Stimulated activated CD8-positive, alpha-beta memory T cell treated with anti-CD3 and anti-CD28 coated beads, Interleukin-15, amount 100 ng/mL, for 4 hours (primary cell): ENCODE data around the gene MAMSTR.
"Not testable (repeated sequence)": the region's sequence is repeated elsewhere in the genome, so short reads cannot be mapped to it uniquely, and the experiment has no call there.

Source experiments
- DNase-seq, 2 donors: peaks; one replicate each; pipeline ENCODE4 v3.0.0-alpha.2; 2020; ENCODE audit warnings: low read depth in 2 of 2

MAMSTR gene, protein sequence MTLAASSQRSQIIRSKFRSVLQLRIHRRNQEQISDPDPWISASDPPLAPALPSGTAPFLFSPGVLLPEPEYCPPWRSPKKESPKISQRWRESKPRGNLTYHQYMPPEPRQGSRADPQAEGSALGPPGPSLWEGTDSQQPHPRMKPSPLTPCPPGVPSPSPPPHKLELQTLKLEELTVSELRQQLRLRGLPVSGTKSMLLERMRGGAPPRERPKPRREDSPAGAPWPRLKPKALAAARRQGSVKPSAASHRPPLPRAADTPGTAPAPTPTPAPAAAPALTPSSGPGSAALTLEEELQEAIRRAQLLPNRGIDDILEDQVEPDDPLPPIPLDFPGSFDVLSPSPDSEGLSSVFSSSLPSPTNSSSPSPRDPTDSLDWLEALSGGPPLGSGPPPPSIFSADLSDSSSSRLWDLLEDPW

DNA sequence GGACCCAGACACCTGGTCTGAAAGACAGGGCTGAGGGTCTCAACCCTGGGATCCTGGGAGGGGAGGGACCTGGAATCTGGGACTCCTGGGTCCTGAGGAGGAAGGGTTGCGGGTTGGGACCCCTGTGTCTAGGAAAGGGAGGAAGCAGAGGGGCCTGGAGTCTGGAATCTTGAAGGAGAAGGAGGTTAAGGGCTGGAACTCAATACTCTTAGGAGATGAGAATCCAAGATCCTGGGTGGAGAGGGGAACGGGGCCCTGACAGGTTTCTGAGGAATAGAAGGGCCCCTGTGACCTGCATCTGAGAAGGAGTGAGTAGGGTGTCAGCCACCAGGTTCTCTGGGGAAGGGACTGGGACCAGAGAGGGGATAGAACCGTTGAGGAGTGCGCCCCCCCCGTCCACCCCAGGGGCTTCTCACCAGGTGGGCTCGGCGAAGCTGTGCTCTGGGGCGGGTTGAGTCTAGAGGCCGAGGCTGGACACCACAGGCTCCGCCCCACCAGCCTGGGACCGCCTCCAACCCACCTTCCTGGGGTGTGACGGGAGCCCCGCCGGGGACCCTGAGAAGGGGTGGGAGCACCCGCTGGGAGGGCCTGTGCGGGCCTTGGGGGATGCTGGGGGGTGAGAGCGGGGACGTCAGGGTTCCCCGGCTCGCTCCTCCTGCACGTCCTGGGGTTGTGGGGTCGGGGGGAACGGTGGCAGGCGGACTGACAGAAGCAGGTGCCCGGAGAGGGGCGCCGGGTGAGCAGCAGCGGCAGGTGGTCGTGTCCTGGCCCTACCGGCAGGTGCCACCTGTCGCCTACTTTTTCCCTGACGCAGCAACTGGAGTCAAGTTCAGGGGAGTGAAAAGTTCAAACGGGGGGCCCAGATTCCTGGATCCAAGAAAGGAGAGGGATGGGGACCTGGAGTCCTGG, at the start of gene MAMSTR:
TSS of gene MAMSTR (minus strand) at position 463 of the 909 bp plus-strand sequence. CDS start 694 bp downstream, outside the sequence.
- no peak for DNase-seq

DNA sequence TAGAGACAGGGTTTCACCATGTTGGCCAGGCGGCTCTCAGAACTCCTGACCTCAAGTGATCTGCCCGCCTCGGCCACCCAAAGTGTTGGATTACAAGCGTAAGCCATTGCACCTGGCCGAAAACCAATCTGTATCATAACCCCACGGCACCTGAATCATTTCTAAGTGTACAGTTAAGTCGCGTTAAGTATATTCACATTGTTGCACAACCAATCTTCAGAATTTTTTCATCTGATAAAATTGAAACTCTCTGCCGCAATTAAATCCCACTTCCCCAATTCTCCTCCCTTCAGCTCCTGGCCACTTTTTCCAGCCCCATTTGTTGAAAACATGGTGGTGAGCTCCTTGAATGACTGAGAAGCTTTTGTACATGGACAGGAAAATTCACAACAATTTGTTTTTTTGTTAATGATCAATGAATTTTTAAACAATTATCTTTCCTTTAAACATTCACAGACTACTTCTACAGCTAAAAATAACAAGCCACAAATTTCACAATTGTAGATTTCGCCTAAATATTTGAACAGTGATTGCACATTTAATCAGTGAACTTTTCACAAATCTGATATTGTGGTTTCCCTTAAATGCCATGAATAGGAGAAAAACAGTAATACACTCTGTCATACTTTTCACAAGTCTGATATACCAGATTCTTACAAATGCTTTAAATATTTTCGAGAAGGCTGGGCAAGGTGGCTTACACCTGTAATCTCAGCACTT, 49.6 kb upstream of the MAMSTR start:
- no peak for DNase-seq

DNA sequence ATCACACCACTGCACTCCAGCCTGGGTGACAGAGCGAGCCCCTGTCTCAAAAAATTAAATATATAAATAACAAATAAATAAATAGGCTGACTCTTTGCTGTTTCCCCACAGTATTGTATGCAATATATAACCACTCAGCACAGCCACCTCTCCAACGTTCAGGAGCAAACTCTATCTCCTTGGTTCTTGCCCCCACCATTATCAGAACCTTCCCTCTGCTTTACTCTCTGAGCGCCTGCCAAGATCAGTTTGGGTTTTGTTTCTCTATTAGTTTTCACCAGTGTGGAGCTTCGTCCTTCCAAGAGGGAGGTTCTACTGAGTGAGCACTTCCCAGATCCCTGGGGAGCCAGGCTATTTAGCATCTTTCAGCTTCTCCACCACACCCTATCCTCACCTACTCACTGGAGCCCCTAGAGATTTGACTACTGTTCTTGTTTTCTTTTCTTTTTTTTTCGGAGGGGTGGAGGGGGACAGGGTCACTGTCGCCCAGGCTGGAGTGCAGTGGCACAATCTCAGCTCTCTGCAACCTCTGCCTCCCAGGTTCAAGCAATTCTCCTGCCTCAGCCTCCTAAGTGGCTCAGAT, 48.7 kb upstream of the MAMSTR start:
- DNase-seq, result not testable (repeated sequence)

DNA sequence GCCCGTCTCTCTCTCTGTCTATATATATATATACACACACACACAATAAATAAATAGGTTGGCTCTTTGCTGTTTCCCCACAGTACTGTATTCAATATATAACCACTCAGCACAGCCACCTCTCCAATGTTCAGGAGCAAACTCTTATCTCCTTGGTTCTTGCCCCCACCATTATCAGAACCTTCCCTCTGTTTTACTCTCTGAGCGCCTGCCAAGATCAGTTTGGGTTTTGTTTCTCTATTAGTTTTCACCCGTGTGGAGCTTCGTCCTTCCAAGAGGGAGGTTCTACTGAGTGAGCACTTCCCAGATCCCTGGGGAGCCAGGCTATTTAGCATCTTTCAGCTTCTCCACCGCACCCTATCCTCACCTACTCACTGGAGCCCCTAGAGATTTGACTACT, 46.3 kb upstream of the MAMSTR start:
- not testable (repeated sequence) for DNase-seq

DNA sequence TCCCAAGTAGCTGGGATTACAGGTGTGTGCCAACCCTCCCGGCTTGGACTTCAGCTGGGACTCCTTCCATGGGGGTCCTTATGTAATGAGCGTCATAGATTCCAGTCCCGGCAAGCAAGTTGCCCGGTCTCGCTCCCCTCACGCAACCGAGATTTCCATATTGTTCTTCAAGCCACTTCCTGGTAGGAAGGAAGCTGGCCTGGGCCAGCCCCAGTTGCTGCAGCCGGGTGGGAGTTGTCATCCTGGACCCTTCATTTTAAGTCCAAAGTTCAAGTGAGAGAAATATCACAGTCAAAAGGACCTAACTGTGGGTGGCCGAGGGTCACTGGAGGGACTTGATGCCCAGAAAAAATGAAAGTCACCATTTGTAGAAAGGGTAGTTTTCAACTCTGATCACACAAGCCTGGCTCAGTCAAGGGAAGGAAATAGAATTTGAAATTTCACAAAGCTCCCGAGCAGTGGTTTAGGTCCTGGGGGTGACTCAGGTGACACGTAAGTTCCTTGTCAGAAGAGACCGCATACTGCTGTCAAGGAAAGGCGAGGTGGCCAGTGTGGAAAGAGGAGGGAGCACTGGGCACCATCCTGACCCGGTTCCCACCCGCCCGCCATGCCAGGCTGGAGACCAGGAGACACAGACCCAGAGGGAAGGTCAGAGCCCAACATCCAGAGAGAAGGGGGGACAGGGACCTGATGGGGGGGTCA, 41.1 kb upstream of the MAMSTR start:
- no peak for DNase-seq

- no peak for DNase-seq
These were observed 38.2 kb upstream of the MAMSTR start for GRCh38 chr19:48757741-48758144.

- DNase-seq, result no peak
These were observed 37.7 kb upstream of the MAMSTR start for GRCh38 chr19:48757089-48757675.

DNA sequence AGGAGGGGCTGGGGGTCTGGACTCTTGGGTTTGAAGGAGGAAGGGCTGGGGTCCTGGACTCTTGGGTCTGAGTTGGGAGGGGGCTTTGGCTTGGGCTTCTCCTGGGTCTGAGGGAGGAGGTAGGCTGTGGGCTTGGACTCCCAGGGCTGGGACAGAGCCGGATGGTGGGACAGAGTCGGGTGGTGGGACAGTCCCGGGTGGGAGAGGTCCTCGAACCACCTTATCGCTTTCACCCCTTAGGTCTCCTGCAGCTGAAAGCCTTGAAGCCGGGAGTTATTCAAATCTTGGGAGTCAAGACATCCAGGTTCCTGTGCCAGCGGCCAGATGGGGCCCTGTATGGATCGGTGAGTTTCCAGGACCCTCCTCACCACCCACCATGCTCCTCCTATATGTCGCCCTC, 37.2 kb upstream of the MAMSTR start:
- no peak for DNase-seq

- no peak for DNase-seq
These were observed 36.7 kb upstream of the MAMSTR start for GRCh38 chr19:48756212-48756611.

DNA sequence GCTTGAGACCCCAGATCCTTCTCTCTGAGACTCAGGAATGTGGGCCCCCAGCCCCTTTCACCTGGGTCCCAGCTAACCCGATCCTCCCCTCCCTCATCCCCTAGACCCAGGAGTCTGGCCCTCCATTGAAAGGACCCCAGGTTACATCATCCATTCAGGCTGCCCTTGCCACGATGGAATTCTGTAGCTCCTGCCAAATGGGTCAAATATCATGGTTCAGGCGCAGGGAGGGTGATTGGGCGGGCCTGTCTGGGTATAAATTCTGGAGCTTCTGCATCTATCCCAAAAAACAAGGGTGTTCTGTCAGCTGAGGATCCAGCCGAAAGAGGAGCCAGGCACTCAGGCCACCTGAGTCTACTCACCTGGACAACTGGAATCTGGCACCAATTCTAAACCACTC, 36.3 kb upstream of the MAMSTR start:
- no peak for DNase-seq

GRCh38 chr19:48755084-48755641, 35.6 kb upstream of the MAMSTR start, which contains the start of gene FGF21:
Gene FGF21 (plus strand): TSS chr19:48755524. CDS start chr19:48756237, 713 bp downstream.
- no peak for DNase-seq

- DNase-seq, result no peak
These were observed 33.2 kb upstream of the MAMSTR start, which contains the start of gene FUT1 for GRCh38 chr19:48752496-48753365. Gene FUT1 (minus strand): TSS chr19:48752641. CDS start chr19:48751281, 1,360 bp downstream.

DNA sequence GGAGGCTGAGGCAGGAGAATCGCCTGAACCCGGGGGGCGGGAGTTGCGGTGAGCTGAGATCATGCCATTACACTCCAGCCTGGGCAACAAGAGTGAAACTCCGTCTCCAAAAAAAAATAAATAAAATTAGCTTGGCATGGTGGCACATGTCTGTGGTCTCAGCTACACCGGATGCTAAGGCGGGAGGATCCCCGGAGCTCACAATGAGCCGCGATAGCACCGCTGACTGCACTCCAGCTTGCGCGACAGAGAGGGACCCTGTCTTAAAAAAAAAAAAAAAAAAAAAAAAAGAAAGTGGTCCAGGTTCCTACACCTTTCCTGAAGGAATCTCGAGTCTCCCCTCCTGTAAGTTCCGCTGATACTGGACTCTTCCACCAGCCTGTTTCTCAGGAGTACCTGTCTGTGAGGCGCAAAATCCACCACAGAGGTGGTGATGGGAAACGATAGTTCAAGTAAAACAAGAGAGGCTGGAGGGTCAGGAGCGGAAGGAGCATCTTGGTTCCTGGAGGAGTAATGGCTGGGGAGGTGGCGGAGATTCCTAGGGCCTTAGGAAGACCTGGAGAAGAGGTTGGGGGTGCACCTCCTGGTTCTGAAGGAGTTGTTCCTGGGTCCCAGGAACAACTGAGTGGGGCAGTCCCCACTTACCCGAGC, 32.4 kb upstream of the MAMSTR start:
- DNase-seq, result no peak

DNA sequence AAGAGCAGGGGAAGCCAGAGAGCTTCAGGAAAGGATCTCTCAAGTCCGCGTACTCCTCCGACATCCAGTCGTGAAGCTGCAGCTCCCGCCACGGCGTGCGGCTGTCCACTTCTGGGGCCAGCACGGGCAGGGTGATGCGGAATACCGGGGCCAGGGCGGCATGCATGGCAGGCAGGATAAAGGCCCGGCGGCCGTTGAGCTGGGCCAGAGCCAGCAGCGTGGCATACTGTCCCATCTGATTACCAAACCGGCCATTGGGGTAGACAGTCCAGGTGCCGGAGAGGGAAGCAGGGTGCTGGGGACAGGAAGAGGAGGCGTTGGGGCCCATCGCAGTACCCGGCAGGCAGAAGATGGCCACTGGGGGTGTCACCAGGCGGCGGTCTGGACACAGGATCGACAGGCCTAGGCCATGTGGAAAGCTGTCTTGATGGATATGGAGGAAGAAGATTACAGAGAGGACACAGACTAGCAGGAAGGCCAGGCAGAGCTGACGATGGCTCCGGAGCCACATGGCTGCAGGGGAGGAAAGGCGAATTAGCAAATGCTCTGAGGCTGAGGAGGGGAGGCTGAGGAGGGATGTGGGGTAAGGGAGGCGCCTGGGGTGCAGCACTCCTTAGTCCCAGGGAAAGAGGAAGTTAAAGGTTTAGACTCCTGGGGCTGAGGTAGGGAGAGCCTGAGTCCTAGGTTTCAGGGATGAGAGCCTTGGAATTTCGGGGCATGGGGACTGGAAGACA, 31.4 kb upstream of the MAMSTR start:
- DNase-seq, result no peak

DNA sequence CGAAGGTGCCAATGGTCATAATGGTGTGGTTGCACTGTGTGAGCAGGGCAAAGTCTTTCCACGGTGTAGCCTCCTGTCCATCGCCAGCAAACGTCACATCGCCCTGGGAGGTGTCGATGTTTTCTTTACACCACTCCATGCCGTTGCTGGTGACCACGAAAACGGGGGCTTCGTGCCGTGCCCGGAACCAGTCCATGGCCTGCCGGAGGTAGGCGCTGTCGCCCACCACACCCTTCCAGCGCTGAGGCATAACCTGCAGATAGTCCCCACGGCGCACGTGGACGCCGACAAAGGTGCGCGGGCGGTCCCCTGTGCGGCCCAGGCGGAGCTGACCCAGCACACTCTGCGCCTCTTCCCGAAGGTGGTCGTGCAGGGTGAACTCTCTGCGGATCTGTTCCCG, 30.8 kb upstream of the MAMSTR start:
- no peak for DNase-seq

- DNase-seq, result no peak
These were observed 30.2 kb upstream of the MAMSTR start for GRCh38 chr19:48749571-48750198.
